K562 (cell line): ENCODE measurements around the gene PTPRT.

Experiments
- ARNT ChIP-seq, 2 experiments: fragments of 450-650 bp; IDR thresholded peaks; 2 replicates each; pipeline ENCODE4 v1.6.1; 2016; ENCODE audit warnings: mild to moderate bottlenecking in 1 of 2
- JUNB ChIP-seq: fragments of 450-650 bp; formaldehyde crosslinking; conservative IDR thresholded peaks from 2 replicates; pipeline ENCODE4 v1.4.0; 2020; ENCODE audit warnings: mild to moderate bottlenecking
- NCOA1 ChIP-seq: fragments of 450-650 bp; IDR thresholded peaks from 2 replicates; pipeline ENCODE4 v1.6.1; 2016; ENCODE audit warnings: low read depth
- RFX5 ChIP-seq: IDR thresholded peaks from 2 replicates; pipeline ENCODE4 v1.6.1; 2011; ENCODE audit warnings: low read depth, mild to moderate bottlenecking, improper control_type of control experiment, low read length
- TAF15 ChIP-seq: fragments of 200-400 bp; formaldehyde crosslinking; IDR thresholded peaks from 2 replicates; pipeline ENCODE4 v1.6.1; 2017; ENCODE audit warnings: mild to moderate bottlenecking, low read depth, low read length, moderate library complexity
- ZBTB8A ChIP-seq: fragments of 450-650 bp; IDR thresholded peaks from 2 replicates; pipeline ENCODE4 v1.6.1; 2018; ENCODE audit warnings: mild to moderate bottlenecking, moderate library complexity; ENCODE audit not compliant: partially characterized antibody

GRCh38 chr20:42475773-42476172, 713.9 kb downstream of the PTPRT start:
- TF ChIP-seq NCOA1: no peak
- no peak for TF ChIP-seq ZBTB8A
- no peak for TF ChIP-seq TAF15
- no peak for TF ChIP-seq ARNT (IDR thresholded peaks at IDR 0.05)
- TF ChIP-seq JUNB (CRISPR knock-in tag): no peak
- TF ChIP-seq RFX5: no peak
